HEK293 (cell line): Measurements from ENCODE around the gene ARHGAP28.

ENCODE experiments used
- CTCF ChIA-PET: fragments of 350-600 bp; formaldehyde crosslinking; extraction: SDS; loops from one replicate; lab custom pipeline; 2021; ENCODE audit warnings: antibody characterized with exemption; lab: Yijun Ruan, JAX
- POLR2A ChIA-PET: fragments of 300-600 bp; formaldehyde crosslinking; extraction: SDS; loops from one replicate; lab custom pipeline; 2020; ENCODE audit warnings: antibody characterized with exemption, inconsistent platforms; lab: Yijun Ruan, JAX
- H3K27ac ChIP-seq: fragments of 200-500 bp; sonication (Bioruptor generic); 2 replicates; pipeline ENCODE4 v1.5.1; 2014; ENCODE audit warnings: low read depth, low read length, control low read depth, inconsistent platforms; ENCODE audit errors: extremely low read depth
- H3K36me3 ChIP-seq, 2 experiments: fragments of 200-500 bp in 1 of 2; sonication (Bioruptor generic) in 1 of 2; 1 replicate in 1 of 2; 2 replicates in 1 of 2; pipeline ENCODE4 v1.5.1; 2014 to 2017; ENCODE audit warnings: inconsistent platforms in 2 of 2, low read length in 2 of 2; ENCODE audit not compliant: control insufficient read depth in 2 of 2, insufficient read depth in 1 of 2
- H3K4me1 ChIP-seq: fragments of 200-500 bp; sonication (Bioruptor generic); 2 replicates; pipeline ENCODE4 v1.5.1; 2014; ENCODE audit warnings: mild to moderate bottlenecking, low read length, inconsistent platforms; ENCODE audit not compliant: control insufficient read depth, insufficient read depth
- H3K4me3 ChIP-seq: 2 replicates; pipeline ENCODE4 v1.5.1; 2011; ENCODE audit warnings: low read depth, mild to moderate bottlenecking, control low read depth, low read length, moderate library complexity
- H3K9me3 ChIP-seq: fragments of 200-500 bp; sonication (Bioruptor generic); 2 replicates; pipeline ENCODE4 v1.5.1; 2014; ENCODE audit warnings: low read depth, low read length, inconsistent platforms; ENCODE audit not compliant: control insufficient read depth, insufficient read depth
- GFI1B ChIP-seq: fragments of 450-650 bp; formaldehyde crosslinking; IDR thresholded peaks from 2 replicates; pipeline ENCODE4 v1.5.1; 2016; ENCODE audit warnings: missing biosample characterization, missing genetic modification characterization
- HOXD13 ChIP-seq: sonication (generic); formaldehyde crosslinking; IDR thresholded peaks from 2 replicates; pipeline ENCODE4 v1.8.0; 2022; ENCODE audit warnings: missing genetic modification reagents, borderline replicate concordance
- KLF1 ChIP-seq: fragments of 450-650 bp; formaldehyde crosslinking; IDR thresholded peaks from 2 replicates; pipeline ENCODE4 v1.5.1; 2016; ENCODE audit warnings: missing biosample characterization, missing genetic modification characterization
- KLF10 ChIP-seq: fragments of 450-650 bp; IDR thresholded peaks from 2 replicates; pipeline ENCODE4 v1.5.1; 2018; ENCODE audit warnings: missing biosample characterization, mild to moderate bottlenecking, missing genetic modification characterization
- KLF16 ChIP-seq: fragments of 450-650 bp; formaldehyde crosslinking; IDR thresholded peaks from 2 replicates; pipeline ENCODE4 v1.5.1; 2017; ENCODE audit warnings: missing biosample characterization, missing genetic modification characterization
- SETDB1 ChIP-seq: IDR thresholded peaks from one replicate; pipeline ENCODE4 v1.6.1; 2017; ENCODE audit warnings: mild to moderate bottlenecking, low read length, moderate library complexity, mixed read lengths; ENCODE audit not compliant: insufficient read length
- SP3 ChIP-seq: fragments of 450-650 bp; formaldehyde crosslinking; IDR thresholded peaks from 2 replicates; pipeline ENCODE4 v1.5.1; 2016; ENCODE audit warnings: missing biosample characterization, missing genetic modification characterization
- ZBTB7A ChIP-seq: fragments of 450-650 bp; formaldehyde crosslinking; IDR thresholded peaks from 2 replicates; pipeline ENCODE4 v1.5.1; 2016; ENCODE audit warnings: low read depth, missing biosample characterization, missing genetic modification characterization
- ZNF112 ChIP-seq: fragments of 450-650 bp; formaldehyde crosslinking; IDR thresholded peaks from 2 replicates; pipeline ENCODE4 v1.5.0; 2017; ENCODE audit warnings: missing biosample characterization, missing genetic modification characterization
- ZNF133 ChIP-seq: fragments of 450-650 bp; formaldehyde crosslinking; IDR thresholded peaks from 2 replicates; pipeline ENCODE4 v1.5.1; 2016; ENCODE audit warnings: missing biosample characterization, missing genetic modification characterization
- ZNF16 ChIP-seq: fragments of 450-650 bp; formaldehyde crosslinking; IDR thresholded peaks from 2 replicates; pipeline ENCODE4 v1.5.1; 2016; ENCODE audit warnings: low read depth, missing biosample characterization, missing genetic modification characterization
- ZNF19 ChIP-seq: fragments of 450-650 bp; formaldehyde crosslinking; IDR thresholded peaks from 2 replicates; pipeline ENCODE4; 2016; ENCODE audit warnings: missing biosample characterization, missing genetic modification characterization, low read depth
- ZNF274 ChIP-seq, 2 experiments: fragments of 200-500 bp in 1 of 2; fragments of 450-650 bp in 1 of 2; sonication (Bioruptor generic) in 1 of 2; formaldehyde crosslinking in 1 of 2; IDR thresholded peaks; 2 replicates each; pipeline versions ENCODE4 v1.5.1 to v1.6.1; 2014 to 2016; ENCODE audit warnings: borderline replicate concordance in 1 of 2, inconsistent platforms in 1 of 2, low read length in 1 of 2, missing biosample characterization in 1 of 2, missing genetic modification characterization in 1 of 2
- ZNF350 ChIP-seq: fragments of 450-650 bp; formaldehyde crosslinking; IDR thresholded peaks from 2 replicates; pipeline ENCODE4 v1.5.0; 2017; ENCODE audit warnings: missing biosample characterization, mild to moderate bottlenecking, missing genetic modification characterization
- ZNF391 ChIP-seq: fragments of 450-650 bp; formaldehyde crosslinking; IDR thresholded peaks from 2 replicates; pipeline ENCODE4 v1.5.1; 2016; ENCODE audit warnings: low read depth, missing biosample characterization, missing genetic modification characterization, borderline replicate concordance
- ZNF404 ChIP-seq: fragments of 450-650 bp; formaldehyde crosslinking; IDR thresholded peaks from 2 replicates; pipeline ENCODE4 v1.5.1; 2017; ENCODE audit warnings: missing biosample characterization, missing genetic modification characterization
- ZNF416 ChIP-seq: fragments of 450-650 bp; formaldehyde crosslinking; IDR thresholded peaks from 2 replicates; pipeline ENCODE4 v1.5.1; 2016; ENCODE audit warnings: missing biosample characterization, missing genetic modification characterization
- ZNF473 ChIP-seq: fragments of 450-650 bp; formaldehyde crosslinking; IDR thresholded peaks from 2 replicates; pipeline ENCODE4 v1.5.1; 2017; ENCODE audit warnings: missing biosample characterization, missing genetic modification characterization
- ZNF530 ChIP-seq: fragments of 450-650 bp; formaldehyde crosslinking; IDR thresholded peaks from 2 replicates; pipeline ENCODE4 v1.5.1; 2016; ENCODE audit warnings: low read depth, missing biosample characterization, missing genetic modification characterization
- ZNF558 ChIP-seq: fragments of 450-650 bp; formaldehyde crosslinking; IDR thresholded peaks from 2 replicates; pipeline ENCODE4 v1.5.1; 2016; ENCODE audit warnings: missing biosample characterization, missing genetic modification characterization
- ZNF654 ChIP-seq: fragments of 450-650 bp; formaldehyde crosslinking; IDR thresholded peaks from 2 replicates; pipeline ENCODE4 v1.5.1; 2016; ENCODE audit warnings: low read depth, missing biosample characterization, missing genetic modification characterization
- ZSCAN23 ChIP-seq: fragments of 450-650 bp; formaldehyde crosslinking; IDR thresholded peaks from 2 replicates; pipeline ENCODE4 v1.5.1; 2016; ENCODE audit warnings: missing biosample characterization, missing genetic modification characterization
- TF ChIP-seq, protein P1 (sequence below): sonication (generic); formaldehyde crosslinking; IDR thresholded peaks from 2 replicates; pipeline ENCODE4 v1.8.1; 2022; ENCODE audit warnings: mild to moderate bottlenecking, moderate library complexity, missing genetic modification reagents
- TF ChIP-seq, protein P2 (sequence below): fragments of 450-650 bp; formaldehyde crosslinking; IDR thresholded peaks from 2 replicates; pipeline ENCODE4 v1.5.1; 2016; ENCODE audit warnings: missing biosample characterization, missing genetic modification characterization
- TF ChIP-seq, protein P3 (sequence below): fragments of 450-650 bp; formaldehyde crosslinking; IDR thresholded peaks from 2 replicates; pipeline ENCODE4 v1.5.0; 2017; ENCODE audit warnings: missing biosample characterization, missing genetic modification characterization, borderline replicate concordance

ARHGAP28 gene

DNA sequence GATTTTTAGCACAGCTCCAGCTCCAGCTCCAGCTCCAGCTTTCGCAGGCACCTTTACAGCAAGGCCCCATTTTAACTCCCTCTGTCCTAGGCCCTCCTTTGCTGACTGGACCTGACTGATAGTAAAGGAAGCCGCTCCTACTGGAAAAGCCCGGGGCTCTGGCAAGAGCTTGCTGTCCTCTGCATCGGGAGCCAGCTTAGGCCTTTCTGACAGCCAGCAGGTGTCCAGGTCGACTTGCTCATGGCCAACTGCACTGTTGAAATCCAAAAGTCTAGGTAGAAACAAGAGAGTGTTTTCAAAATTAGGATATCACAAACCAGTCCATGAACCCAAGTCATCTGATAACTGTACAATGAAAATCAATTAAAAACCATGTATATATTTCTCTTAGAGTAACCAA, 227.0 kb downstream of the ARHGAP28 start:
- H3K27ac ChIP-seq, result no peak overlapping the region
- no peaks in the 10 kb centered on the region for H3K9me3 ChIP-seq
- no peak overlapping the region for H3K4me3 ChIP-seq
- ChIA-PET CTCF (no interaction called here), POLR2A (no interaction called here)
- peaks cover 0 to 7% of the 10 kb centered on the region in 2 experiments; a peak in 1 of 3 replicates for H3K36me3 ChIP-seq
- H3K4me1 ChIP-seq, result no peaks in the 10 kb centered on the region
- TF ChIP-seq HOXD13 (CRISPR knock-in tag) (no peak), ZNF350 (tag by site-specific recombination) (no peak), ZBTB7A (no peak), KLF16 (tag by site-specific recombination) (no peak), ZNF558 (tag by site-specific recombination) (no peak), KLF10 (tag by site-specific recombination) (no peak), ZNF16 (tag by site-specific recombination) (no peak), KLF1 (tag by site-specific recombination) (no peak), ZNF19 (tag by site-specific recombination) (no peak), ZSCAN23 (no peak), SP3 (tag by site-specific recombination) (no peak), ZNF112 (tag by site-specific recombination) (no peak), ZNF654 (no peak)
- TF ChIP-seq, protein P1, sequence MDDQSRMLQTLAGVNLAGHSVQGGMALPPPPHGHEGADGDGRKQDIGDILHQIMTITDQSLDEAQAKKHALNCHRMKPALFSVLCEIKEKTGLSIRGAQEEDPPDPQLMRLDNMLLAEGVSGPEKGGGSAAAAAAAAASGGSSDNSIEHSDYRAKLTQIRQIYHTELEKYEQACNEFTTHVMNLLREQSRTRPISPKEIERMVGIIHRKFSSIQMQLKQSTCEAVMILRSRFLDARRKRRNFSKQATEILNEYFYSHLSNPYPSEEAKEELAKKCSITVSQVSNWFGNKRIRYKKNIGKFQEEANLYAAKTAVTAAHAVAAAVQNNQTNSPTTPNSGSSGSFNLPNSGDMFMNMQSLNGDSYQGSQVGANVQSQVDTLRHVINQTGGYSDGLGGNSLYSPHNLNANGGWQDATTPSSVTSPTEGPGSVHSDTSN (CRISPR knock-in tag), result no peak
- TF ChIP-seq, all 188 proteins: peak for 0

DNA sequence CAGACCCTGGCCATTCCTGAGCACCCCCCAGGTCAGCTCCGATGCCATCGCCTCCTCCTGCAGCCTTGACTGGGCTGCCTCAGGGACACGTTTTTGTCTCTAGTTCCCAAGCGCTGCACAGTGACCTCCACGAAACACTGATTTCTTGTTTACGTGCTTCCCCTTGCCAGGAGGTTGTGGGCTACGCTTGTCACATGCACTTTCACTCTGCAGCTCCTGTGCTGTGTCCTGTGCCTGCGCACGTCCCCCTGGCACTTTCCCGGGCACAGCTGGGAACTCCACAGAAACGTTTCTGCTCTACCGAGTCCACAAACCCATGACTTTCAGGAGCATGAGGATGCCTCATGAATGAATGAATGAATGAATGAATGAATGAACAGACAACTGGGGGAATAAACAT, 227.5 kb downstream of the ARHGAP28 start:
- TF ChIP-seq ZNF473 (tag by site-specific recombination) (no peak), ZNF274 (IDR thresholded peaks at IDR 0.05; ENCODE audit: low read length) (no peak), ZNF274 (tag by site-specific recombination; IDR thresholded peaks at IDR 0.05; ENCODE audit: borderline replicate concordance) (no peak), ZNF530 (no peak), ZNF133 (tag by site-specific recombination) (no peak), GFI1B (no peak)
- TF ChIP-seq, protein P2, sequence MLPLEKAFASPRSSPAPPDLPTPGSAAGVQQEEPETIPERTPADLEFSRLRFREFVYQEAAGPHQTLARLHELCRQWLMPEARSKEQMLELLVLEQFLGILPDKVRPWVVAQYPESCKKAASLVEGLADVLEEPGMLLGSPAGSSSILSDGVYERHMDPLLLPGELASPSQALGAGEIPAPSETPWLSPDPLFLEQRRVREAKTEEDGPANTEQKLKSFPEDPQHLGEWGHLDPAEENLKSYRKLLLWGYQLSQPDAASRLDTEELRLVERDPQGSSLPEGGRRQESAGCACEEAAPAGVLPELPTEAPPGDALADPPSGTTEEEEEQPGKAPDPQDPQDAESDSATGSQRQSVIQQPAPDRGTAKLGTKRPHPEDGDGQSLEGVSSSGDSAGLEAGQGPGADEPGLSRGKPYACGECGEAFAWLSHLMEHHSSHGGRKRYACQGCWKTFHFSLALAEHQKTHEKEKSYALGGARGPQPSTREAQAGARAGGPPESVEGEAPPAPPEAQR, result no peak
- Histone ChIP-seq H3K4me1 (no peaks in the 10 kb centered on the region), H3K4me3 (no peak overlapping the region), H3K27ac (no peak overlapping the region), H3K36me3 (peaks cover 0 to 9% of the 10 kb centered on the region in 2 experiments; a peak in 1 of 3 replicates), H3K9me3 (no peaks in the 10 kb centered on the region)
- POLR2A ChIA-PET, result no interaction called here
- CTCF ChIA-PET, result interaction anchor here (1.1 kb wide), 1 partner anchor 36 kb away, joined by 3 read pairs; no protein-coding TSS in a partner anchor

DNA sequence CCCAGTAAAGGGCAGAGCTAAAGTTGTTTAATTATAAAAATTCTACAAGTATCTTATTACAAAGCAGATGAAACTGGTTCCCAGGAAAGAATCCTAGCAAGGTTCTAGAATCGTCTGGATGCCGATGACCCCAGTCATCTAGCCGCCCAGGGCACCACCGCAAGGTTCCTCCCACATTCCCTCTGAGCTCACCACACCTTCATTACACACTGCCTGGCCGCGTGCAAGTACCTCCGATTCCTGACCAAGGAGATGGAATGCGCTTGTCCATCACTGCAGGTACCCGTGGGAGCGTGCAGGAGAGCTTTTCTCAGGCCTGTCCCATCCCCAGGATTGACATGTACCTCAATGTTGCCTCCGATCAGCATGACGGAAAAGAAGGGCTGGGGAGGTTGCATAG, 229.6 kb downstream of the ARHGAP28 start:
- H3K9me3 ChIP-seq, result no peaks in the 10 kb centered on the region
- peaks cover 0 to 5% of the 10 kb centered on the region in 2 experiments; a peak in 1 of 3 replicates for H3K36me3 ChIP-seq
- ChIA-PET POLR2A (no interaction called here), CTCF (interaction anchor here (0.7 to 1.1 kb wide), 2 partner anchors 39 to 1783 kb away, joined by 3 to 4 read pairs; no protein-coding TSS in a partner anchor)
- H3K27ac ChIP-seq, result no peak overlapping the region
- no peaks in the 10 kb centered on the region for H3K4me1 ChIP-seq
- H3K4me3 ChIP-seq, result no peak overlapping the region
- TF ChIP-seq, protein P3, sequence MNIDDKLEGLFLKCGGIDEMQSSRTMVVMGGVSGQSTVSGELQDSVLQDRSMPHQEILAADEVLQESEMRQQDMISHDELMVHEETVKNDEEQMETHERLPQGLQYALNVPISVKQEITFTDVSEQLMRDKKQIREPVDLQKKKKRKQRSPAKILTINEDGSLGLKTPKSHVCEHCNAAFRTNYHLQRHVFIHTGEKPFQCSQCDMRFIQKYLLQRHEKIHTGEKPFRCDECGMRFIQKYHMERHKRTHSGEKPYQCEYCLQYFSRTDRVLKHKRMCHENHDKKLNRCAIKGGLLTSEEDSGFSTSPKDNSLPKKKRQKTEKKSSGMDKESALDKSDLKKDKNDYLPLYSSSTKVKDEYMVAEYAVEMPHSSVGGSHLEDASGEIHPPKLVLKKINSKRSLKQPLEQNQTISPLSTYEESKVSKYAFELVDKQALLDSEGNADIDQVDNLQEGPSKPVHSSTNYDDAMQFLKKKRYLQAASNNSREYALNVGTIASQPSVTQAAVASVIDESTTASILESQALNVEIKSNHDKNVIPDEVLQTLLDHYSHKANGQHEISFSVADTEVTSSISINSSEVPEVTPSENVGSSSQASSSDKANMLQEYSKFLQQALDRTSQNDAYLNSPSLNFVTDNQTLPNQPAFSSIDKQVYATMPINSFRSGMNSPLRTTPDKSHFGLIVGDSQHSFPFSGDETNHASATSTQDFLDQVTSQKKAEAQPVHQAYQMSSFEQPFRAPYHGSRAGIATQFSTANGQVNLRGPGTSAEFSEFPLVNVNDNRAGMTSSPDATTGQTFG (tag by site-specific recombination), result no peak
- TF ChIP-seq ZNF404, result no peak
- TF ChIP-seq ZNF19 (tag by site-specific recombination), result no peak
- TF ChIP-seq ZNF416 (tag by site-specific recombination), result no peak
- no peak for TF ChIP-seq ZNF391 (tag by site-specific recombination)
- TF ChIP-seq SETDB1, result no peak
